GM19238 (cell line): Measurements from ENCODE around the gene SLC5A7.

ENCODE experiments used
- DNase-seq: peaks from one replicate; pipeline ENCODE4 v3.0.0; 2011; ENCODE audit warnings: low spot score; ENCODE audit not compliant: insufficient read length

The SLC5A7 gene

DNA sequence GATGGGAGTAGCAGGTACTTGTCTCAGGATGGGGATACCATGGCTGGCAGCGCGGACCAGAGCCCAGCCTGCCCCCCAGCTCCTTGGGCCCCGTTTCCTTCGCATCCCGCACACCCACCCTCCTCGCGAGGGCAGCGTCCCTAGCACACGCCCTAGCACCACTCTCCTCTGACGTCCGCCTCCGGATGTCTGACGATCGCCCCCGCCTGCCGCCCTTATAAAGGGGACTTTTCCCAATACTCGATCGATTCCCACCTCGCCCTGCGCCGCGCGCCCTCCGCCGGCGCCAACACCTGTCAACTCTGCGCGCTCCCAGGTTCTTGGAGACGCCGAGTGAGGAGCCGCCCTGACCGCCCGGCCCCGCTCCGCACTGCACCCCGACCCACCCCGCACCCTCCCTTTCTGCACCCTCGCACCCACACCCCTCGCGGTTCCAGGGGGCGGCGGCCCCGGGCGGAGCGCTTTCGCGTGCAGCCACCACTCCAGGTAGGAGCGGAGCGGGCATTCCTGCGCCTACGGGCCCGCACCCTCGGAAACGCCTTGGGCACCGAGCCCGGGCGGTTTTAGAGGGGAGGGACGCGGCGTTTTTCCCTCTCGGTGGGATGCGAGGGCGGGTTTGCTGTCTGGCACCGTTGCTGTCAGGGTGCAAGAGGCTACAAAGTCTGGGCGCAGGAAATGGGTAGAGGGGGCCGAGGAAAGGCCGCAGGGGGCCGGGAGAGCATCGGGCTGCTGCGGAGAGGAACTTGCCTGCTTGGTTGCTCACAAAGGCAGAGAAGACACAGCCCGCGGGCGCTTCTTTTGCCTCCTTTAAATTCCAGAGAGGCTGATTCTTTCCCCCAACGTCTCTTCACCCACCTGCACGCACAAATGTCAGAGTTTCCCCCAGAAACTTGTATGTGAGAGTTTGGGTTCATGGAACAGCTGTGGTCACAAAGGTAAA, at the start of gene SLC5A7:
Gene SLC5A7, plus strand, starts transcription at position 247 of the 940 bp plus-strand sequence. CDS start 1,632 bp downstream, outside the sequence.
- no peak for DNase-seq

DNA sequence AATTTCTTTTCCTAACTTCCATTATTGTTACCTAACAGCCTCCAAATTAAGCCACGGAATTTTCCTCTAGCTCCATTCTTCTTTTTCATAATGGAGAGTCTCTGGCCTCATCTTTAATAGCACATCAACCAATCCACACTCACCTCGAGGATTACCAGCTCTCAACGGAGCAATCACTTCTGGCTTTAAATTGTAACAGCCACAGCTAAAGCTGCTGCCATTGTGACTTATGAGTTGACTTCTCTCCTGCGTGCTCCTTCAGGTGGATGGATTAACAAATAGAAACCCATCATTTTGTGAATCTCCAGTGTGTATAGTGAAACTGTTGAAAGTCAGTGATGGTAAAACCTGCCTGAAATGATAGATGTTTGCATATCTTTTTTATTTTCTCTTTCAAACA, 24.9 kb upstream of the SLC5A7 start:
- no peak for DNase-seq

DNA sequence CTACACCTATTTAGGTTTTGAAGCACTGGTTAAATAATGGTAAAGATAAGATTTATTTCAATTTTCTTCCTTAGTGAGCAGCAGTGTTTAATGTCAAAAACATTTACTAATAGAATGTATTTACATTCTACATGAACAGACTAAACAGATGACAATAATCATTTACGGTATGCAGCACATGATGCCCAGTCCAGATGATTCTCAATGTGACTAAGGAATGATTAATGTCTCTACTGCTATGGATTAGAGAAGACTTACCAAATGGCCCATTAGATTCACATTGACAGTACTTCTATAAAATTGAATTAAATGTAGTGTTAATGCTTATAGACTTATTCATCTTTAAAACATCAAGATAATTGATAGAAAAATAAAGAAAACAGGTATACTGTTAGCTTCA, 22.1 kb upstream of the SLC5A7 start:
- no peak for DNase-seq

DNA sequence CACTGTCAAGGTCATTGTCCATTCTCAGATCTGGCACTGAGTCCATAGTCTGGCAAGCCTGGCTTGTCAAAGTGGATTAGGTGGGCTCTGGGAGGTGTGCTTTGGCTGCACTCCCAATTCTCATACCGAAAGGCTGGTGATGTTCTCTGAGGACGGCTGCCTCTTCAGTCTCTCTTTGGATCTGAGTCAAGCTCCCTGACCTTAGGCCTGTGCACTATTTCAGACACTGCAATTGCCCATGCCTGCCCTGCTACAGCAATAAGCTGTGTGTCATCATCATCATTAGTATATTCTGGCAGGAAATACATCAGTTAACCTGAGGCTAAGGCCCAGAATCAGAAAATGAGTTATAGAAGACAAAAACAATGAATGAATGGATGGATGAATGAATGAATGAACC, 1.6 kb upstream of the SLC5A7 start:
- no peak for DNase-seq

DNA sequence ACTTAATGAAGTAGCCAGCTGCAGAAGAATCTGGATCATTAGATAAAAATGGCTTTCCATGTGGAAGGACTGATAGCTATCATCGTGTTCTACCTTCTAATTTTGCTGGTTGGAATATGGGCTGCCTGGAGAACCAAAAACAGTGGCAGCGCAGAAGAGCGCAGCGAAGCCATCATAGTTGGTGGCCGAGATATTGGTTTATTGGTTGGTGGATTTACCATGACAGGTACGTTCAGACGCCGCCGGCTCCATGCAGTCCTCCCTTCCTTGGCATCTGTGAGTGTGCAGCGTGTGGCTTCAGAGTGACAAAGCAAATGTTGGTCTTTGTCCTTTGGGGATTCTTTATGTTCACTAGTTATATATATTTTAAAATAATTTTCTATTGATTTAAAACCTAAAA, 1.8 kb downstream of the SLC5A7 start:
- no peak for DNase-seq

DNA sequence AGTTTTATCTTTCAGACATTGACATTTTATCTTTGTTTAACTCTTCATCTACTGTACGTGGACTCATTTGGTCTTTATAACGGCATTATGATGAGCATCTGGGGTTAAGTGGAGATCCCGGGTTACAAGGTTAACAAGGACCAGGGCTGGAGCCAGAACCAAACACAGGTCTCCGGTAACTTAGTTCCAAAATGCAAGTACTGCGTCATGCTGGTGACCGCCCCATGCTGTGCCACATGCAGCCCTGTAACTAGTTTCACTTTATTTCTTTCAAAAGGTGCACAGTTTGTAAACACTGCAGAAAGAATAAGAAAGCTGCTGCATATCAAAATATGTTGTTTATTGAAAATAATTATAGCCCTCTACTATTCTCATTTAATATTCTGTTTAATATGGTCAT, 3.1 kb downstream of the SLC5A7 start:
- no peak for DNase-seq

DNA sequence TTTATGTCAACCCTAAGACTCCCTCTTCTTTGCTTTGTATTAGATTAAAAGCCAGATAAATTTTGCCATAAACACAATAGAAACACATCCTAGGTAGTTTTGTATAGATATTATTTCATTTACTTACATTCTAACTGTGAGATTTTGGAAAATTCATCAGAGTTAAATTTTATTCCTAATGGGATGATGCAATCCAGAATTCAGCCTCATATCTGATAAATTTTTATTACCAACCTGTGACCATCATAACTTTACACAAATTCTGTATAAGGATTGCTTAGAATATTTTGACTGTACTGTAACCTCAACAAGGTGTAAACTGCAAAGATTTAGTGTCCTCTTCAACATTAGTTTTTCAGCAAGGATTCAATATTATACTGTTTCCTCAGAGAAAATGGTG, 4.4 kb downstream of the SLC5A7 start:
- no peak for DNase-seq

DNA sequence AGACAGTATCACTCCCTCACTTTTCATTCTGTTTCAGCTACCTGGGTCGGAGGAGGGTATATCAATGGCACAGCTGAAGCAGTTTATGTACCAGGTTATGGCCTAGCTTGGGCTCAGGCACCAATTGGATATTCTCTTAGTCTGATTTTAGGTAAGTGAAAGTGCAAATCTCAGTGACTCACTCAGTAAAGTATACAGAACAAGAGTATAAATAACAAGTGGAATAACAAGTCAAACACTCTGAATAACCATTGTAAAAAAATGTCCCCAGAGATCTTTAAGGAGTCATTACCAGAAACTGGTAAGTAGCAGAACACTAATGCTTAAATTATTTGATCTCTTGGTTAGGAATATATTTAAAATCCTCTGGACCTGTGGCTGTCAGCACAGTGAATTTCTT, 5.7 kb downstream of the SLC5A7 start:
- no peak for DNase-seq

DNA sequence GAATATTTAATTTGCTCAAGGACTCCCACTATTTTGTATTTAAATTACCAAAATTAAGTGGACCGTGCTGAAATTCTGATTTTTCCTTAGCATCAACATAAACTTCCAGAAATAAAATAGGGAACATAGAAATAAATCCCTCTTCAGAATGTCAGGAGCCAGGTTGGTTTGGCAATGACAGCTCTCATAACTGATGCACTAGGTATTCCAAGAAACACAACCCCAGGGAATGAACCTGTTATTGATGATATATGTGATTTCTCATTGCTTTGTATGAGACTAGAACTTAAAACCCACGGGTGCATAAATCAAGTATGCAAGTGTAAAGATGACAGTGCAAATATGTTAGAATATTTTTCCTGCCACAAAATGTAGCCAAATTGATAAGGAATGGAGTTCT, 12.8 kb downstream of the SLC5A7 start:
- DNase-seq, result no peak

DNA sequence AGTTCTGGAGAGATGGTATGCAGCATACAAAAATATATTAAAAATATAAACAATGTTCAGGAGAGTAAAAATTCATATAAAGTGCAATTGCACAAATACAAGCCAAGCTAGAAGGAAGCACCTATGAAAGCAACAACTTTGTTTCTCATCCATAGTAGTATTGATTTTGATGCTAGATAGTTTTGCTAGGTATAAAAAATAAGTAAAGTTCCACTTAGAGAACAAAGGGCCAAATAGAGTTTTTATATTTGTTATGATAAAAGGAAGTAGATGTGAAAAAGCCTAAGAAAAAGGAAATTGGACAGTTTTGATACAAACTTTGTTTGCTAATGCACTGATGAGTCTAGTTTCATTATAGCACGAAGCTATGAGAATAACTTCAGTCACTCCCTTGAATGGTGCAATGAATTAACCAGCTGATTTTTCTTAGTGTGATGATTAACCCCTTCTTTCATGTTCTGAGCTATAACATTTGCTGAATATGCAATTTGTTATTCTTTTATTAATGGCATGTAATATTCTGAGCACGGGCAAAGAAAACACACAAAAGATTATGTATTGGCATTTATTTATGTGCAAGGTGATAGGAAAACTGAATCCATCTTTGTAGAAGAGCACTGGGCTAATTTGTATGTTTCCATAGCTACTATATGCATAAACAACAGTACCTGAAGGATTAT, 24.7 kb downstream of the SLC5A7 start:
- no peak for DNase-seq

DNA sequence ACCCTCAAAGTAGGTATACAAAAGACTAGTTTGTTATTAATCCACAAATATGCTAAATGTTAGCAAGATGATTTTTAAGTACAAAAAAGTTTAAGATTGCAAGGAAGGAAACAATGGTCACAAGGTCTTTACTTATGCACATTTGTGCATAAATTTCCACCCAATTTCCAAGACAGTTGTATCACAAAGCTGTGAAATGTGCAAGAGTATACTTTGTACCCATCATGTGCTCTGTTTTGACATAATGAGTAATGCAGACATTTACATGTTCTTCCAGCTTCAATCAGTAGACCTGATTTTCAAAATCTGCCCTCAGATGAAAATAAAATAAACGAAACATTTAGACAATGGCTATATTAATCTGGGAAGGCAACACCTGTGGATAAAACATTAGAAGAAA, 27.0 kb downstream of the SLC5A7 start:
- DNase-seq, result no peak

DNA sequence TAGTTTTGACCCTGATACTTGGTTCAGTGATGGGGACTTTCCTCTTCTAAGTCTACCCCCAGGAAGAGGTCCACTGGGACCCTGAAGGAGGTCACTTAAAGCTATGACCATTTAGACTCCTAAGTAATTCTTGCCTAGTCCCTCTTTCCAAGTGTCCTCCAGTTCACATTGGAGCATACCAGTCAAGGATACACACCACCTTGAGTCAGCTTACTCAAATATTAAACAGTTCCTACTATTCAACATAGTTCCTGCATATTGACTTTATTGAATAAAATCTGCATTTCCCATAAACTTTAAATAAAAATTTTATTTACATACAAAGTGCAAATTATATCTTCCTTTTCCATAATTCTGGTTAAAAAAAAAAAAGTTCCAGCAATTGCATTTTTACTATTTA, 36.3 kb downstream of the SLC5A7 start:
- DNase-seq, result no peak

DNA sequence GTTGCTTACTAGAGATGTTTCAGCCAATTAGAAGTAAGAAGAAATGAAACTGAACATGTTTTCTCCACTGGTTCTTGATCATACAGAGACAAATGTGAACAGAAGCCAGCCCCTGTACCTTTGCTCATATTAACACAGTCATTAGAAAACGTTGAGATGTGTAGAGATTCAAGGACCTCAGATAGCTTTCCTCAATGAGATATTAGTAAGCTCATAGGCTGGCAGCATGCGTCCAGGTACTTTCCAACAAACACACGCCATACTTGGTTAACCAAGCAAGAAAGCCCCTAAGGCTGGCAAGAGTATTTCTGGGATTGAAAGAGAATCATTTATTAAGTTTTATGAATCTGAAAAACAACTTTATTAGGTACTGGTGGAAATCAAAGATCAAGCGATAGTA, 37.5 kb downstream of the SLC5A7 start:
- DNase-seq, result no peak

DNA sequence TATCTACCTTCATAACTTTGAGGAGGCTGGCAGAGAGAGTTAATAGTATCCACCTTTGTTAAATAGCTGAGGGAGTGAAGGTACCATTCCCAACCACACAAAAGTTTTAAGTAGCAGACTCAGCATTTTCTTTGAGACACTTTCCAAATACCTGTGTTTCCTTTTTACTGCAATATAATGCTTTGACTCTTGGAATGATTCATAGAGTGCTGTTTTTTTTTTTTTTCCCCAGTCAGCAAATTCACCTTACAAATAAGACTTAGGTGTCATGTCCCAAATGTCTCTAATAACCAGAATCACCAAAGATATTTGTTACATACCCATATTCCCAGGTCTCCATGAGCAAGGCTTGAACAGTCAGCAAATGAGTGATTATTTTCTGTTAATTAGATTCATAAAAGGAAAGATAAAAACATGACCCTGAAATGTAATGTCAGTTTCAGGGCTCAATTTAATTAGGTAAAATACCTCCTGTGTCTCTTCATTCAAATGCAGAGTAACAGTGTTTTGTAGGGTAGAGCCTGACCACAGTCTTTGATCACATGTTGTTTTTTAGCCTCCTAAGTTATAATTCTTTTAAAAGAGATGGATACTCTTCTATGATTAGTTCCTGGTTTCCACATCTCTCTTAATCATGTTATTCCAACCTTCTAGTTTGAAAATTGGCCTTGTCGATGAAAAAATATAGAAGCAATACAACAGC, 39.9 kb downstream of the SLC5A7 start:
- no peak for DNase-seq

DNA sequence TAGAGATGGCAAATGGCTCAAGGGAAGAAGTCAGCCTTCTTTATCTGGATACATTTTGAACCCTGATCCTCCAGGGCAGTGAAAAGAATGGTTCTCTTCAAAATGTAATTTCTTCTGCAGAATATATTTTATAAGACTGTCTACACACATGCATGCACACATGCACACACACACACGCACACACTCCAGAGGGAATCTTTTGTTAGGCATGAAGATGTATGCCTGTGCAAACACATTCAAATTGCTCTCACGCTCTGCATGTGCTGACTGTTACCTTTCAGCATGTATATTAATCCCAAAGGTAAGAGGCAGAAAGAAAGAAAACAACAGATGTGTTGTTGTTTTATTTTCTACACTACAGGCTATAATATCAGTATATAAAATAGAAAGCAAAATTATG, 43.2 kb downstream of the SLC5A7 start:
- no peak for DNase-seq

DNA sequence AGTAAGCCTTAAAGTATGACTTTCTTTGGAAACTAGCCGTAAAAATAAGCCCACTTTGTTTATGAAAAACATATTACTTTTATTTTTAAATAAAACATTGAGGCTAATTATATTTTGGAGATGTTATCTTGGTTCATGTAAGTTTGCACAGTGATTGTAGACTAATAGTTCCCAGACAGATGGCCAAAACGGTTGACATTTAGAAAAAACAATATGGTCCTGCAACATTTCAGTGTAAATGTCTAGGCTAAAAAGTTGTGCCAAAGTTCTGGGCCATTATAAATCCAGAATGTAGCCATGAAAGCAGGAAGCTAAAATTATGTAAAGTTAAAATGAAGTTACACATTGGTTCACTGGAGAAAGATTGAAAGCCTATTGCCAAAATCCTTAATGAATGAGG, 43.6 kb downstream of the SLC5A7 start:
- no peak for DNase-seq

DNA sequence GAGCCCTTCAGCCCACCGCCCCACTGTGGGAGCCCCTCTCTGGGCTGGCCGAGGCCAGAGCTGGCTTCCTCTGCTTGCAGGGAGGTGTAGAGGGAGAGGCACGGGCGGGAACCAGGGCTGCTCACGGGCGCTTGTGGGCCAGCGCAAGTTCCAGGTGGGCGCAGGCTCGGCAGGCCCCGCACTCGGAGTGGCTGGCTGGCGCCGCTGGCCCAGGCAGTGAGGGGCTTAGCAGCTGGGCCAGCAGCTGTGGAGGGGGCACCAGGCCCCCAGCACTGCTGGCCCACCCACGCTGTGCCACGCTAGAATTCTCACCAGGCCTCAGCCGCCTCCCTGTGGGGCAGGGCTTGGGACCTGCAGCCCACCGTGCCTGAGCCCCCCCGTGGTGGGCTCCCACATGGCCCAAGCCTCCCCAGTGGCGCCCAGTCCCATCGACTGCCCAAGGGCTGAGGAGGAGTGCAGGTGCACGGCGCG, 45.2 kb downstream of the SLC5A7 start:
- DNase-seq, result no peak

DNA sequence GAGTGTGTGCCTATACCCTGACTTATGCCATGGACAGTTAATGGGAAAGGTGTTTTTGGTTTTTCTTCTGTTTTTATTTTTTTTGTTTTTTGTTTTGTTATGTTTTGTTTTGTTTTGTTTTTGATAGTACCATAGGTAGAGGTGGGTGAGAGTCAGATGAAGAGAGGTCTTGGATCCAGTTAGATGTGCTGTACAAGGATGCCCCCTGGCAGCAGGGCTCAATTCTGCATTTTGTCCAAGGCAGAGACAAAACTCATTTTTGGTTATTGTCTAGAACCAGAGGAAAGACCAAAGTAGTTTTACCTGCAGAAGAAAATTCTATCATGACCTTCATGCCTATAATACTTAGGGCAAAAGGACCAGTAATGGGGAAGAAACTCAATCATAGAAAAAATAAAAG, 48.5 kb downstream of the SLC5A7 start:
- no peak for DNase-seq

DNA sequence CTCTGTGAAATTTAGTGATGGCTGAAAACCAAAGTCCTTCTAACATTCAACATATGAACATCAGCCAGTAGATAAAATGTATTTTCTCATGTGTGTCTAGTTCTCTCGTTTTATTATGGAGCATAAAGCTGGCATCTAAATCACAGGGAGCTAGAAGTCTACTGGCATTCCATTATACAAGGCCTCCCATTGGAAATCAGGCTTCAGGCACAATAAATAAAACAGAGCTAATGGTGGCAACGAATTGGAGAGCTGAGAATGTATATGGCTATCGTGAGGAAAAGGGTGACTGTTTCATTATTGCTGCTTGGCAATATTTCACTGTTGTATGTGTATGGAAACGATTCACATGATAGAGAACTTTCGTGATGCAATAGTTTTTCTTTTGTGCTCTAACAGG, 62.4 kb downstream of the SLC5A7 start:
- DNase-seq, result no peak

DNA sequence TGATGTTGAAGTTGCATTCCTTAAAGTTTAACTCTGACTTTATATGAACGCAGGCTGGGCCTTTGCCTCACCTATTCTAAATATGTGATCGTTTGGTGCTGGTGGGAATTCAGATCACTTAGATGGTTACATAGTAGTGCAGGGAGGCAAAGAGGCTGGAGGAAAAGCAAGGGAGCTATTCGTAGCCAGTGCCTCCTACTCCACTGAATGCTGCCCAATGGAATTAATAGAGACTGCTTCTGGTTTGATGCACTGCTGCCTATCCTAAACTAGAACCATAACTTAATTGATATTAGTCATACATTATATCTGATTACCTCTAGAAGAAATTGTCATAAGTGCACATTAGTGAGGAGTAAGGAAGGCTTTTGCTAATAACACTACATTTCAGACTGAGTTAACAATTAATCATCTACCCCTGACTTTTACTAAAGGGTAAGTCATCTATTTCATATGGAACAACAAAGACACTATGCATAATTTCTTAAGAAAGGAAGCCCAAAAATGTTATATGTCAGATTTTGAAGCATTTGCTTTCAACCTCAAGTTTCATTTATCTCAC, 72.3 kb downstream of the SLC5A7 start:
- DNase-seq, result no peak

DNA sequence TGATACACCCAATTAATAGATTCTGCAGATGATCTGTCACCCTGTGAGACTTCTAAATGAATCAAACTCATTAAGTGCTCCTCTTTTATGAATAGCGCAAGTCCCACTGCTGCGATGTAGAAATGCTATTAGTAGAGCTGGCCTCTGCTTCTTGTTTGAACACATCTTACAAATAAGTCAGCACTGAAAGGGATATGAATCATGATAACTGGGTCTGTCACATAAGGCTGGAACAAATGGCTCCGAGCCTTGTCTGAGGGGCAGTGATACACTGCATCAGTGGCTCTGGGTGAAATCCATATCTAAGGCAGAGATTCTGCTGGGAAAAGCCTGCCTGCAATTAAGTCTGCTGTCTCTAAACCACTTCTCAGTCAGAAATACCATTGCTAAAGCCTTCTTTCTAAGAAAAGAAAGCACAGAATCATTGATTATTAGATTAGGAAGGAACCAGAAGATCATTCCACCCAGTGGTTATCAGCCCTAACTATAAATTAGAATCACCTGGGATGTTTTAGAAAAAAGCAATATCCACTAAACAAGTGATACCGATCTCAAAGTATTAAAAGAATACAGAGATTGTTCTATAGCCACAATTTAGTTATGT, 75.2 kb downstream of the SLC5A7 start:
- no peak for DNase-seq
